GM12892 (cell line): ENCODE results near the gene IL13RA1.
"Not testable (repeated sequence)": the region's sequence is repeated elsewhere in the genome, so short reads cannot be mapped to it uniquely, and the experiment has no call there.

Experiments used
- DNase-seq: peaks from one replicate; pipeline ENCODE4 v3.0.0; 2011; ENCODE audit not compliant: insufficient read length
- FAIRE-seq: peaks from 2 replicates; lab custom pipeline; 2011; peaks lifted over from hg19 to GRCh38; lab: Jason Lieb, UNC
- POLR2A ChIP-seq: IDR thresholded peaks from 2 replicates; pipeline ENCODE4 v1.6.1; 2011; ENCODE audit warnings: low read depth, low read length, control low read depth
- POLR2AphosphoS5 ChIP-seq: IDR thresholded peaks from 2 replicates; pipeline ENCODE4 v1.6.1; 2011; ENCODE audit warnings: low read depth, low read length, control low read depth
- TAF1 ChIP-seq: IDR thresholded peaks from 2 replicates; pipeline ENCODE4 v1.6.1; 2011; ENCODE audit warnings: low read depth, mild to moderate bottlenecking, control low read depth, low read length, borderline replicate concordance

The IL13RA1 gene

GRCh38 chrX:118717678-118718391 is 9.6 kb upstream of the IL13RA1 start:
- no peak for DNase-seq
- FAIRE-seq: no peak
- TF ChIP-seq POLR2AphosphoS5 (no peak), POLR2A (no peak), TAF1 (no peak)

DNA sequence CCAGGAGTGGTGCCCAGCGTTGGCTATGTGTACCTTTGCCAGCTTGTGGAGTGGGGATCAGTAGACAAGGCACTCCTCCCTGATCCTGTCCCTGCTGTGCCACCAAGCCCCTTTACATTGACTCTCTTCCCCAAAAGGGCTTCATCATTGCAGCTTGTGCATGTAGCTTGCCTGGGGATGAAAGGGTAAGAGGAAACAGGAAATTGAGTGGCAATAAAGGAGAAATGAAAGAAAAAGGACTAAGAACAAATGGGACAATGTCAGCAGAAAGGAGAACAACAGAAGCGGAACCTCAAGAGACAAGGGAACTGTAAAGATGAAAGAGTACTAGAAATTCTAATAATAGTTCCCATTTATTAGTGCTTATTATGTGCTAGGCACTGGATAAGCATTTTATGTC is 8.7 kb upstream of the IL13RA1 start:
- FAIRE-seq (no peak), DNase-seq (no peak)
- TF ChIP-seq POLR2AphosphoS5: no peak
- no peak for TF ChIP-seq TAF1
- TF ChIP-seq POLR2A: no peak

- no peak for FAIRE-seq
- TF ChIP-seq POLR2A (no peak), TAF1 (no peak), POLR2AphosphoS5 (no peak)
- DNase-seq: no peak
Observed at GRCh38 chrX:118720058-118720707, 7.2 kb upstream of the IL13RA1 start.

DNA sequence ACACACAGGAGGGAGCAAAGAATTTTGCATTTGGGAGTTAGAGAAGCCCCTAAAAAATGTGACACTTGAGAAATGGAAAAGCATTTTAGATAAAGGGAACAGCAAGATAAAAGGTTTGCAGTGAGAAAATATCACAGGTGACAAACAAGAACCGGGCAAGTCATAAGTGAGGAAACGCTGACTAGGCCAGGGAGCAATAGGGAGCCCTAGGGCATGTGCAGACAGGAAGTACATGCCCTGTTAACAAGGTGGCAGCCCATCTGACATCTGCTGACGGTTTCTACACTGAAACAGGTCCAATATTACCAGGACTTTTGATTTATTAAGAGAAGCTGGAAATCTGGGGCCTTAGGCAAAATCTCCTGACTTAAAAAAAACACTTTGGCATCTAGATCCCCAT is 4.0 kb upstream of the IL13RA1 start:
- no peak for TF ChIP-seq TAF1
- no peak for TF ChIP-seq POLR2A
- no peak for TF ChIP-seq POLR2AphosphoS5
- DNase-seq: no peak
- FAIRE-seq: no peak

DNA sequence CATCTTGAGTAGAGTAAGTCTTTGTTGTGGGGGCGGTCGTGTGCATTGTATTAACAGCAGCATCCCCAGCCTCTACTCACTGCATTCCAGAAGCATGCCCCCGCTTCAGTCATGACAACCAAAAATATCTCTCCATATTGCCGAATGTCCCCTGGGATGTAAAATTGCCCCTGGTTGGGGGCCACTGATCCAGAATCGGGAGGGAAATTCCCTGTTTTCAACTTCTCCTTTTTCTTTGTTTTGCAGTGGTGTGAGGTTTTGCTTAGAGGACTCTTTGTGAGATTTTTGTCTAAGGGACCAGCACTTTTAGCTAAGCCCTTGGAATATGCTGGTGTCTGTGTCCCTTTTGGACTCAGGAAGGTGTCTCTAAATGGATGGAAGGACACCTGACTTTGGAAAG is 3.0 kb upstream of the IL13RA1 start:
- DNase-seq (no peak), FAIRE-seq (no peak)
- no peak for TF ChIP-seq POLR2AphosphoS5
- no peak for TF ChIP-seq TAF1
- no peak for TF ChIP-seq POLR2A

DNA sequence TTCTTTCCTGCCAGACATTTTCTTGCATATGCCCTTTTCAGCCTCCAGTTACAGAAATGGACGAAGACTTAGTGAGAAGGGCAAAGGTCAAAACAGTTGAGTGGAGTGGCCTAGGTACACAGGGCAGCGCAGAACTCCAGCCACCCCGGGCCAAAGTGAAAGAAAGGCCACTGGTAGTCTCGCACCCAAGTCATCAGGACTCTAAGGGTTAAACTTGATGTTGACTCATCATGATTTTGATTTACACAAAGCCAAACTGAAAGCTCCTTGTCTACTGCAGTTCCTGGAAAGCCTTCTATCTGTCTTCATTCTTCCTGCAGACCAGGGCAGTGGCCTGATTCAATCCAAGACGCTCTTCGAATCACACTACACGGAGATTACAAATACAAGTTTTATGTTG is 2.6 kb upstream of the IL13RA1 start:
- peak; percentile 48 for FAIRE-seq
- TF ChIP-seq POLR2AphosphoS5 (no peak), TAF1 (no peak), POLR2A (no peak)
- no peak for DNase-seq

DNA sequence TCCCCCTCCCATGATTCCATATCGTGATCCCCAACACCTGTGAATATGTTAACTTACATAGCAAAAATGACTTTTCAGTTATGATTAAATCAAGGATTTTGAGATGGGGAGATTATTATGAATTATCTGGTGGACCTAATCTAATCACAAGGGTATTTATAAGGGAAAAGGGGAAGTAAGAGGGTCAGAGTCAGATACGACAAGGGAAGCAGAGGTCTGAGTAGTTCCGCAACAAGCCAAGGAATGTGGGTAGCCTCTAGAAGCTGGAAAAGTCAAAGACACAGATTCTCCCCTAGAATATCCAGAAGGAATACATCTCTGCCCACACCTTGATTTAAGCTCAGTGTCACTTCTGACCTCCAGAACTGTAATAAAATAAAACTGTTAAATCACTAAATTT is 1.0 kb upstream of the IL13RA1 start:
- FAIRE-seq (no peak), DNase-seq (no peak)
- TF ChIP-seq POLR2A (no peak), POLR2AphosphoS5 (no peak), TAF1 (no peak)

GRCh38 chrX:118727686-118728339 is 407 bp downstream of the IL13RA1 start:
- FAIRE-seq (no peak), DNase-seq (no peak)
- no peak for TF ChIP-seq POLR2A
- no peak for TF ChIP-seq POLR2AphosphoS5
- TF ChIP-seq TAF1: no peak

DNA sequence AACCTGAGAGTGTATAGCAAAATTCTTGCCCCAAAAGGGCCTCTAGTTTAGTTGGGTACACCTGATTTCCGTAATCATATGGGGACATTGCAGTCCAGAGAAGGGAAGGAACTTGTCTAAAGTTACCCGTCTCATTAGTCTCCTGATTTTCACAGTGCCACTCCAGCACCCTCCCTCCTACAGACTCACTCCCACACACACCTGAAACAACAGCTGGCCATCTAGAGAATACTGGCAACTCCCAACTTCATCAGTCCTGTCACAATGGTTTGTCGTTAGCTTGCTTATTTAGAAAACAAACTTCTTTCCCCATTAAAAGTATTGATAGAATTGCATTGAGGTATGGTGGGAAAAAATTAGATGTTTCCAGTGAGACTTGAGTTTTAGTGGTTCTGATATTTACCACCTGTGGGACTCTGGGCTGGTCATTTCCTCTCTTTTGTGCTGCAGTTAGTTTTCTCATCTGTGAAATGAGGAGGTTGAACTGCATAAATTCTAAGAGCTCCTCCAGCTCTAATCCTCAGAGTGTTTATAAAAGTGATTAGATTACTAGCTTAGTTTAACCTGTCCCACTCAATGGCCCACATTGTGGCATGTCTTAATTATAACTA is 1.7 kb downstream of the IL13RA1 start:
- no peak for TF ChIP-seq POLR2AphosphoS5
- TF ChIP-seq TAF1: no peak
- no peak for TF ChIP-seq POLR2A
- DNase-seq: no peak
- FAIRE-seq: no peak

DNA sequence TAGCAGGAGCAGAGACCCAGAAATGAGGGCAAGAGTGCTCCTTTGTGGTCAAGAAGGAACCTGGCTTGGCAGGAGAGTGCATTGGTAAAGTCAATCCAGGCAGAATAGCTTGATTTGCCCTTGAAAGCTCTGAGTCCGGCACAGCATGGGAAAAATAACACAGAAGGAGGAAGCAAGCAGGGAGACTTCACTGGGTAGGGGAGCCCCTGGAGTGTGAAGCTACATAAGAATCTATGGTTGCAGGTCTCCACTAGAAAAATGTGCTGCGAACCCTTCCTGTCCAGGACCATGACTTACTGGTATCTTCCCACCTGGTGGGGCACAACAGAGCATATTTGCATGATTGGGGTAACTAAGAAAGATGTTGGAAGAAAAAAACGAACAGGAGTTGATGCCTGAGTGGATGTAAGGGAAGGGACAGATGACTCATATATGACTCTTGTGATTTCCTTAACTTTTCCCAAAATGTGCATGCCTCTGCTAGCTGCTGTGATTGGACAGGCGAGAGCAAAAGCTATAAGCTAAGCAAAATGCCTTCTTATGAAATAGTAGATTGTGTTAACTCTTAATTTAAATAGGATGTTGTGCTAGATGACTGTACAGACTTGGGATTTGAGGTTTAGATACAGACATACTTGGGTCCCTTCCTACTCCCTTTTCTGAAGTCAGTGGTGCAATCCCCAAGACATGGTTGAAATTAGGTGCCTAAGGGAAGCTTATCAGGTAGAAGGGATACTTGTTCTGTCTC is 3.3 kb downstream of the IL13RA1 start:
- no peak for FAIRE-seq
- no peak for TF ChIP-seq POLR2A
- TF ChIP-seq TAF1: no peak
- TF ChIP-seq POLR2AphosphoS5: no peak

GRCh38 chrX:118732551-118732950 is 5.1 kb downstream of the IL13RA1 start:
- FAIRE-seq, DNase-seq: not testable (repeated sequence)

More for the DNA sequence above, 3.3 kb downstream of the IL13RA1 start:
- no peak for DNase-seq
